H1 (cell line): ENCODE measurements around the gene HGFAC. TPM values are rescaled to one million over a fixed set of nuclear protein-coding genes. Genes with fewer than 3 reads are reported as not detected.

ENCODE experiments used
- CREB1 ChIP-seq: IDR thresholded peaks from 2 replicates; pipeline ENCODE4 v1.6.1; 2012; ENCODE audit warnings: inconsistent platforms
- FOSL1 ChIP-seq: IDR thresholded peaks from 2 replicates; pipeline ENCODE4 v1.6.1; 2011; ENCODE audit warnings: mild to moderate bottlenecking, low read depth, low read length, moderate library complexity; ENCODE audit not compliant: insufficient read depth
- HDAC6 ChIP-seq: IDR thresholded peaks from one replicate; pipeline ENCODE4 v1.7.1; 2012; ENCODE audit warnings: low read depth, mild to moderate bottlenecking, inconsistent platforms, low read length, moderate library complexity
- SIRT6 ChIP-seq: IDR thresholded peaks from one replicate; pipeline ENCODE4 v1.7.1; 2012; ENCODE audit warnings: low read length, inconsistent platforms
- SP2 ChIP-seq: IDR thresholded peaks from 2 replicates; pipeline ENCODE4 v1.6.1; 2012; ENCODE audit warnings: mild to moderate bottlenecking, low read length, inconsistent platforms
- SUZ12 ChIP-seq: fragments of 200-600 bp; sonication (generic); IDR thresholded peaks from 2 replicates; pipeline ENCODE4 v1.6.1; 2012; ENCODE audit warnings: mild to moderate bottlenecking, inconsistent platforms, low read length, moderate library complexity, mixed read lengths
- TAF7 ChIP-seq: optimal IDR thresholded peaks from 2 replicates; pipeline ENCODE3; 2011; ENCODE audit warnings: low read depth, mild to moderate bottlenecking, inconsistent platforms, low read length, moderate library complexity, borderline replicate concordance
- TCF12 ChIP-seq: IDR thresholded peaks from 2 replicates; pipeline ENCODE4 v1.6.1; 2011; ENCODE audit warnings: low read depth, mild to moderate bottlenecking, low read length
- USF2 ChIP-seq: IDR thresholded peaks from 2 replicates; pipeline ENCODE4 v1.6.1; 2011; ENCODE audit warnings: low read length, improper control_type of control experiment
- YY1 ChIP-seq: IDR thresholded peaks from 2 replicates; pipeline ENCODE4 v1.6.1; 2011; ENCODE audit warnings: low read depth, mild to moderate bottlenecking, low read length
- polyA plus RNA-seq, 7 experiments: library from polyadenylated mRNA; depleted of rRNA in 3 of 7; stranded (reverse) in 5 of 7; unstranded in 2 of 7; fragments of >200 nt in 5 of 7; fragments of 200-250 nt in 2 of 7; gene quantifications; 1 replicate in 5 of 7; 2 replicates in 1 of 7; 4 replicates in 1 of 7; pipeline versions ENCODE4 v1.2.1 to v1.2.3, GENCODE V29; 2011 to 2013; ENCODE audit warnings: missing spikeins in 2 of 7, mixed read lengths in 2 of 7
- total RNA-seq: library from RNA; stranded (reverse); fragmentation: NEBNext Ultra II Directional; extraction: Animal tissue kit (Norgen Biotek cat#: 25700); gene quantifications from 2 replicates; pipeline ENCODE4 v1.2.1, GENCODE V29; 2021

HGFAC gene
- total and polyA plus RNA-seq, 2 of the 8 experiments (the other 6 are each of a cell fraction or from before 2014, with no cell fraction given) = 0.14 to 0.15 TPM

DNA sequence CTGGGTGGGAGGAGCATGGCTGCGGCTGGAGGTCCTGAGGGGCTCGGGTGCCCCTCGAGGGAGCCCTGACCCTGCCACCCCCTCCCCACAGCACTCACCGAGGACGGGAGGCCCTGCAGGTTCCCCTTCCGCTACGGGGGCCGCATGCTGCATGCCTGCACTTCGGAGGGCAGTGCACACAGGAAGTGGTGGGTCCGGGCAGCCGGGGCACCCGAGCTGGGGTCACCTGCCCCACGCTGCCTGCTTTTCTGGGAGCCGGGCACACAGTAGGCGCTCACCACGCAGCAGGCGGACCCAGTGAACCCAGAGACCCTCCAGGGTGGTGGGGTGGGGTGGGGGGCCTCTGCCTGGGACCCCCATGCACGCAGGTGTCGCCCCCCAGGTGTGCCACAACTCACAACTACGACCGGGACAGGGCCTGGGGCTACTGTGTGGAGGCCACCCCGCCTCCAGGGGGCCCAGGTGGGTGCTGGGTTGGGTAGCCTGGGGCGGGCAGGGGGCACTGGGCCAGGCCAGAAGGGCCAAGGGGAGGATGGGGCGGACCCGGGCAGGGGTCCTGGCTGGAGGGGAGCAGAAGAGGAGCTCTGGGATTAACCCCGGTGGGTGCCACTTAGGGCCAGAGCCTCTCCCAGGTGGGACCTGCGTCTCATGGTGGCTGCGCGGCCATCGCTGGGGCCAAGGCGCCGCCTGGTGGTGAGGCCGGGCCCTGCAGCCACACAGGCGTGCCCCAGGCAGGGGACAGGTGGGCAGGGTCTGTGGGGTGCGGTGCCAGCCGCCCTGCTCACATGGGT, 1.4 kb downstream of the HGFAC start (continued):
- no peak for TF ChIP-seq USF2
- no peak for TF ChIP-seq SUZ12
- no peak for TF ChIP-seq HDAC6
- peak; percentile 8; the same call in 1 of the 2 replicates for TF ChIP-seq TCF12
- TF ChIP-seq FOSL1 = no peak
- TF ChIP-seq YY1 = peak; percentile 86
- TF ChIP-seq CREB1 = no peak
- TF ChIP-seq SP2 = no peak
- no peak for TF ChIP-seq TAF7
- no peak for TF ChIP-seq SIRT6
